ENCODE results near the gene TAF10. TPM values are rescaled to one million over a fixed set of nuclear protein-coding genes. Genes with fewer than 3 reads are reported as not detected.

The TAF10 gene
- total and polyA plus RNA-seq, 2 of the 13 experiments (the other 11 are each of a cell fraction or from before 2014, with no cell fraction given) = 71.3 to 134 TPM

- TF ChIP-seq ZSCAN5A (CRISPR knock-in tag; IDR thresholded peaks at IDR 0.05; ENCODE audit: borderline replicate concordance) (0 out of 2 replicates have a peak, but pooled peaks have one; percentile 61), ZNF772 (CRISPR knock-in tag; IDR thresholded peaks at IDR 0.05) (peak; percentile 84; the same call in 1 of the 2 replicates), POGZ (CRISPR knock-in tag; IDR thresholded peaks at IDR 0.05) (peak; percentile 66), MEF2D (CRISPR knock-in tag; IDR thresholded peaks at IDR 0.05) (peak; percentile 85), MAZ (IDR thresholded peaks at IDR 0.05; ENCODE audit: borderline replicate concordance, low read depth, low read length) (peak; percentile 82), MAZ (CRISPR knock-in tag; IDR thresholded peaks at IDR 0.05; ENCODE audit: low read depth) (peak; percentile 90), ZNF292 (CRISPR knock-in tag; IDR thresholded peaks at IDR 0.05; ENCODE audit: borderline replicate concordance, low read depth) (peak; percentile 59; the same call in 1 of the 2 replicates), ZNF383 (CRISPR knock-in tag; IDR thresholded peaks at IDR 0.05; ENCODE audit: borderline replicate concordance) (no peak), ZNF142 (CRISPR knock-in tag; IDR thresholded peaks at IDR 0.05) (no peak), SNRNP70 (IDR thresholded peaks at IDR 0.05; ENCODE audit: low read depth, low read length) (no peak), HIC2 (CRISPR knock-in tag; IDR thresholded peaks at IDR 0.05; ENCODE audit: low read depth) (peak; percentile 43; the same call in 1 of the 2 replicates), MAX (IDR thresholded peaks at IDR 0.05) (peak; percentile 56; the same call in 1 of the 2 replicates)
Observed at GRCh38 chr11:6612213-6613041, at the start of gene TAF10 (continued).

Data from HepG2 (cell line).